Measurements from ENCODE around the gene FHIP1B. TPM values are rescaled to one million over a fixed set of nuclear protein-coding genes. Genes with fewer than 3 reads are reported as not detected.

Gene FHIP1B
- total RNA-seq, 3 donors from 2014 or later = 78.0 to 195 (median 92.1) TPM

GRCh38 chr11:6194065-6194581 is 40.3 kb downstream of the FHIP1B start:
- intact Hi-C loops (cut with DNase I, micrococcal nuclease) = no loop called here
- ATAC-seq = no peak
- H3K9me3 ChIP-seq = no peaks in the 10 kb centered on the region
- H3K36me3 ChIP-seq (ENCODE audit: low read depth) = no peaks in the 10 kb centered on the region
- H3K4me1 ChIP-seq (ENCODE audit: low read depth) = no peaks in the 10 kb centered on the region
- no peak for DNase-seq
- TF ChIP-seq CTCF (IDR thresholded peaks at IDR 0.05) = no peak
- no peak overlapping the region for H3K4me3 ChIP-seq

GRCh38 chr11:6191742-6192141 is 42.7 kb downstream of the FHIP1B start:
- H3K4me3 ChIP-seq = no peak overlapping the region
- H3K36me3 ChIP-seq (ENCODE audit: low read depth) = no peaks in the 10 kb centered on the region
- no peak for ATAC-seq
- no peaks in the 10 kb centered on the region for H3K4me1 ChIP-seq (ENCODE audit: low read depth)
- intact Hi-C loops (cut with DNase I, micrococcal nuclease) = no loop called here
- no peaks in the 10 kb centered on the region for H3K9me3 ChIP-seq
- TF ChIP-seq CTCF (IDR thresholded peaks at IDR 0.05) = no peak
- no peak for DNase-seq

- no peaks in the 10 kb centered on the region for H3K9me3 ChIP-seq
- H3K4me3 ChIP-seq = no peak overlapping the region
- DNase-seq (no peak), ATAC-seq (no peak)
- intact Hi-C loops (cut with DNase I, micrococcal nuclease) = no loop called here
- H3K4me1 ChIP-seq (ENCODE audit: low read depth) = no peaks in the 10 kb centered on the region
- no peak for TF ChIP-seq CTCF (IDR thresholded peaks at IDR 0.05)
- H3K36me3 ChIP-seq (ENCODE audit: low read depth) = no peaks in the 10 kb centered on the region
Observed at GRCh38 chr11:6175440-6175839, 59.0 kb downstream of the FHIP1B start.

GRCh38 chr11:6170226-6170625 is 64.2 kb downstream of the FHIP1B start, which contains the start of gene OR52B2:
Gene OR52B2, minus strand, starts transcription at chr11:6170326. Its CDS starts 0 bp downstream, at chr11:6170326.
- intact Hi-C loops (cut with DNase I, micrococcal nuclease) = no loop called here
- no peaks in the 10 kb centered on the region for H3K9me3 ChIP-seq
- no peaks in the 10 kb centered on the region for H3K4me1 ChIP-seq (ENCODE audit: low read depth)
- ATAC-seq (no peak), DNase-seq (no peak)
- no peak for TF ChIP-seq CTCF (IDR thresholded peaks at IDR 0.05)
- H3K4me3 ChIP-seq = no peak within 1 kb of the TSS
- H3K36me3 ChIP-seq (ENCODE audit: low read depth) = no peaks in the 10 kb centered on the region

Other genes starting within 250 kb of the FHIP1B start
- gene OR52L1, start 247.7 kb downstream of the FHIP1B start, total RNA-seq = not detected
- under 1 TPM in 2 of 3 donors, not detected in 1; 0.10 to 0.20 TPM for gene OR56A4, start 227.7 kb downstream of the FHIP1B start, total RNA-seq
- gene OR56A1, start 203.9 kb downstream of the FHIP1B start, total RNA-seq = under 1 TPM; 0.03 to 0.09 (median 0.05) TPM
- gene OR56B4, start 127.0 kb downstream of the FHIP1B start, total RNA-seq = not detected
- gene OR52B2, start 64.3 kb downstream of the FHIP1B start, total RNA-seq = not detected
- gene OR52W1, start 35.4 kb downstream of the FHIP1B start, total RNA-seq = not detected
- not detected for gene C11orf42, start 29.1 kb downstream of the FHIP1B start, total RNA-seq
- gene CNGA4, start 4.5 kb upstream of the FHIP1B start, total RNA-seq = under 1 TPM in 2 of 3 donors, not detected in 1; 0.20 to 0.22 TPM
- gene CCKBR, start 25.2 kb upstream of the FHIP1B start, total RNA-seq = under 1 TPM in 1 of 3 donors, not detected in 2; 0.60 TPM
- 10 to 100 TPM in 2 of 3 donors, 1 to 10 TPM in 1; 4.6 to 21.3 (median 20.7) TPM for gene CAVIN3, start 85.9 kb upstream of the FHIP1B start, total RNA-seq
- 10 to 100 TPM; 45.3 to 86.6 (median 62.0) TPM for gene SMPD1, start 155.8 kb upstream of the FHIP1B start, total RNA-seq
- gene APBB1, start 184.5 kb upstream of the FHIP1B start, total RNA-seq = 10 to 100 TPM in 1 of 3 donors, 1 to 10 TPM in 2; 5.2 to 64.7 (median 8.3) TPM
- 1 to 10 TPM; 2.0 to 7.0 (median 2.3) TPM for gene HPX, start 206.4 kb upstream of the FHIP1B start, total RNA-seq
- 10 to 100 TPM; 28.0 to 57.8 (median 48.4) TPM for gene TRIM3, start 239.3 kb upstream of the FHIP1B start, total RNA-seq
- 10 to 100 TPM; 52.7 to 85.0 (median 76.6) TPM for gene ARFIP2, start 246.7 kb upstream of the FHIP1B start, total RNA-seq
- gene TIMM10B, start 246.9 kb upstream of the FHIP1B start, total RNA-seq = 10 to 100 TPM; 36.9 to 42.4 (median 41.0) TPM